ENCODE results near the gene TMEM165.

TMEM165 gene

DNA sequence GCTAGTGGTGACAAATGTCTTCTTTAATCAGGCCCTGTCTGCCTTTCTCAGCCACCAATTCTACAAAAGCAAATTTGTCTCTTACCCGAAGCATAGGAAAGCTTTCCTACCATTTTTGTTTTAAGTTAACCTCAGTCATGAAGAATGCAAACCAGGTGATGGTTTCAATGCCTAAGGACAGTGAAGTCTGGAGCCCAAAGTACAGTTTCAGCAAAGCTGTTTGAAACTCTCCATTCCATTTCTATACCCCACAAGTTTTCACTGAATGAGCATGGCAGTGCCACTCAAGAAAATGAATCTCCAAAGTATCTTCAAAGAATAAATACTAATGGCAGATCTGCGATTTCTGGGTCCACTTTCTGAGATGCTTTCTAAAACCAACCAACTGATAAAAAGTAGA is 25.8 kb upstream of the TMEM165 start:
- DNase-seq, result no peak

DNA sequence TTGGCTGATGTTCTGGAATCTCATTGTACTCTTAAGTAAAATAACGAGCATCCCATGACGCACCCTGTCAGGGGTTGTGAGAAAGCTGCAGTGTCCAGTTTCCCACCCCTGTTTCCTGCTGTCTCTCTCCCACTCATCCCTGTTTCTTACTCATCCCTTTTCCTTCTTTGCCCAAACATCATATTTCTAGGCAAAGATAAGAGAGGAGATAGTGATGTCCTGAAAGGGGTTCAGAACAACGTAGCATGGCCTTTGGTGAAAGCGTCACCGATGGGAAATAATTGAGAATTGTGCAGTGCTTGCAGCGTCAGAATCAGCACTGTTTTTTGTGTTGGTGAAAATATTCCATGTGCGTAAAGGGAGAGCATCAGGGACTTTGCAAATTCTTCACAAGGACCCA is 23.5 kb upstream of the TMEM165 start:
- no peak for DNase-seq

DNA sequence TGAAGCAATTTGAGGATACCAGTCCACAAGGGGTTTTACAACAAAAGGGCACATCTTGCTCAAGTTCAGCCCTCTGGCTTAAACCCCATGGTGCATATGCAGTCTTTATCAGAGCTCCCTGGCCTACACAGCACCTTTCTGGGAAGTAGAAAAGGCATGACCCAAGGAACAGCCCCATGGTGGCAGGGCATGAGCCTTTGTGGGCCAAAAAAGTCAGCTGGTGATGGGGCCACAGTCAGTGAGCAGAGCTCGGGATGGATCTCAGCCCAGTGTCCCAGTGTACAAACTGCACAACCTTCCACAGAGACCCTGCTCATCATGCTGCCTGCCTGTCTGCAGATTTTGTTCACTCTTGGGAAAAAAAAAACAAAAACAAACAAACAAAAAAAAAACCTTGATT is 22.3 kb upstream of the TMEM165 start:
- no peak for DNase-seq

DNA sequence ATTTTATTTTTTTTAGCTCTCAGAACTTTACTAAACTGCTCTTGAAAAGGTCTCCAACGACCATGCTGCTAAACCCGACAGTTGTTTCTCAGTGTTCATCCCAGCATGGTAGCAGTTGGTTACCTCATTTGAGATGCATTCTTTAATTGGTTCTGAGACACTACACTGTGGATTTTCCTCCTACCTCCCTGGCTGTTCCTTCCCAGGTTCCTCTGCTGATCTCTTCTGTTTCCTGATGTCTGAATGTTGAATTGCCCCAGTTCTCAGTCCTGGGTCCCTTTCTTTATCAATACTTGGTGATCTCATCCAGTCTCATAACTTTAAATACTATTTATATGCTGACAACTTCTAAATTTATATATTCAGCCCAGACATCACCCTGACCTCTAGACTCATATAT is 19.1 kb upstream of the TMEM165 start:
- DNase-seq, result no peak

DNA sequence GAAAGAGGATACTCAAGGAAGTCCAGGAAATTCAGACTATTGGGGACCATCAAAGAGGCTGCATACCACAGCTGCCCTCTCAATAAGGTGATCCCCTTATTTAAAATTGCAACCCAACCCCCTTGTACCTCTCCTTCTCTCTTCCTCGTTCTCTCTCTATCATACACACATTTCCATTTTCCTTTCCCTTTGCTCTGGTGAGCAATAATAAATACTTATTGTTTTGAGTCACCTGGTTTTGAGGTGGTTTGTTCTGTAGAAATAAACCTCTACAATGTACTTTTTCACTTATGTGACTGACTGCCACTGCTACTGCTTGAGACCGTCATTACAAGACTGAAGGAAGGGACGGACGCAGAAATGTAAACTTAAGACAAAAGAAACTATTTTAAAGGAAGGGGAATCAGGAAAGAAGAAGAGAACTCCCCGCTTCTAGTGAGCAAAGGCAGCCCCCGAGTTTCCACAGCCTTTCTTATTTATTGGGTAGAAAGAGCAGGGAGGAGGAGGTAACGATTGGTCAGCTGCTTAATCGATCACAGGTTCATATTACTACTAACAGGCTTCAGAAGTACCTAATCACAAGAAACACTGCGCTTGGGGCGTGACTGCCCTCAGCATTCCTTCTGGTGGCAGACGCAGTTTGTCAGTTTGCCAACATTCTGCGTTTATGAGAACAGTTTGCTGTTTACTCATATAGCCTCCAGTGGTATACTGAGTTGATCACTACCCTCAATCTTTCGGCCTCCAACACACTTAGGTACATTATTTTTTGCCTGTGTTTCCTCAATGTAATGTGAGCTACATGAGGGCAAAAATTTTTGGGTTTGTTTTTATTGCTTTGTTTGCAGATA is 16.9 kb upstream of the TMEM165 start:
- no peak for DNase-seq

DNA sequence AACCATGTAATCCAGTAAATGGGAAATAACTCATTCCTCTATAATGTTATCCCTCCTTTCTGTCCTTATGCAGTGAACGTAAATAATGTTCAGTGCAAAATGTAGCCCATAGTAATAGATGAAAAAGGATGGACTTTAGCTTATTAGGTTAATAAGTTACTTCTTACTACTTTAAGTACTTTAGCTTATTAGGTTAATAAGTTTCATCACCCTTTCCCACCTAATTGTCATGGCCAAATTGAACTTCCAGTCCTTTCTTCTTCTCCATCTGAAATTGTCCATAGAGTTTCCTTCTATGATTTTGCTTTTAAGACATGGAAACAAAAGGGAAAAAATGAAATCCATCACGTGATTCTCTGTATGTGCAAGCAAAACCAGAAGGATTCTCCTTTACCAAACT is 15.2 kb upstream of the TMEM165 start:
- no peak for DNase-seq

DNA sequence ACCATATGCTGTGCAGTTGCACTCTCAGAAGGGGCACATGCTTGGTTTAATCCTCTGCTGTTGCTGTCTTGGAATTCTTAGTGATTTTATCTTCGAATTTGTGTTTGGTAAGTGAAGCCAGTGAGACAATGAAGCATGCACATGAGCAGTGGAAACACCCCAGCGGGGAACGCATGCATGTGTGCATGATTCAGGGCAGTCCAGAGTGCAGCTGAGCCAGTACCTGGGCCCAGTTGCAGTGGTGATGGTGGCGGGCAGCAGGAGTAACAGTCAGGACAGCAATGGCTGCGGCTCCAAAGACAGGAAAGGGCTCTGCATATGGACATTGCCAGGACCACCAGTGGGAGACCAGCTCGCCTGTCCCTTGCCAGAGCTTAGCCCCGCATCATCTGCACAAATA is 14.3 kb upstream of the TMEM165 start:
- DNase-seq, result no peak

DNA sequence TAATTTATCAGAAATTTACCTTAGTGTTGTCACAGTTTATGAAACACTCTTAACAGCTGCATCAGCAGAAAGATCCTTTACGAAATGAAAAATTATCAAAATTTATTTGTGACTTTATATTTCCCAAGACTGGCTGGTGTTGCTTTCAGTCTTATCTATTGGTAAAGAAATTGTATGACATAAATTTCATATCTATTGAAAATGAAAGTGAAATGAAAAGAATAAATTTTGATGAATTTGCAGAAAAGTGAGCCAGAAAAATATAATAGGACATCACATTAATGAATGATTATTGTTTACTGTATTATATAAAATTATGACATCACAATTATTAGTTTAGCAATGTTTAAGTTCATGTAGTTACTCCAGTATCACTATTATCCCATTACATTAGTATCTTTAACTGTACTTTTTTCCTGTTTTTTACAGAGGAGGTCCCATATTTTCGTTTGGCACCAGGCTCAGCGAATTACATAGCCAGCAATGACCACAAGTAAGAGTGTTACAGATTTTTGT is 13.2 kb upstream of the TMEM165 start:
- DNase-seq, result no peak

DNA sequence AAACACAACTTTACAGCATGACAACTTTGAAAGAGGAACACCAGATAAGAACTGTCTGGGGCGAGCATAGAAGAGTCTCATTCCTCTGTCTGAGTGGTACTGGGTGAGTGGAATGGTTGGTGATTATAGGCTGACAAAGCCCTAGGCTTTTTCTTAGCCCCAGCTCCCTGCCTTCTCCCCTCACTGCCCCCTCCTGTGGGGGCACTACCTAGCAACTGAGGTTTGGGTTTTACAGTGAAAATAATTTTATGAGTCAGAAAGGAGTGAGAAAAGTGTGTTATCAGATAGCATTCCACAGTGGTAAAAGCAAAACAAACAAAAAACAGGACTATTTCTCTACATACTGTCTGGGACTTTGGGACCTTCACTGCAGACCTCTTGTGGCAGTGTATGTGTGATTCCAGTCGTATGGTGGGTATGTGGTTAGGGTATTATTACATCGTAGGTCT is 10.5 kb upstream of the TMEM165 start:
- no peak for DNase-seq

DNA sequence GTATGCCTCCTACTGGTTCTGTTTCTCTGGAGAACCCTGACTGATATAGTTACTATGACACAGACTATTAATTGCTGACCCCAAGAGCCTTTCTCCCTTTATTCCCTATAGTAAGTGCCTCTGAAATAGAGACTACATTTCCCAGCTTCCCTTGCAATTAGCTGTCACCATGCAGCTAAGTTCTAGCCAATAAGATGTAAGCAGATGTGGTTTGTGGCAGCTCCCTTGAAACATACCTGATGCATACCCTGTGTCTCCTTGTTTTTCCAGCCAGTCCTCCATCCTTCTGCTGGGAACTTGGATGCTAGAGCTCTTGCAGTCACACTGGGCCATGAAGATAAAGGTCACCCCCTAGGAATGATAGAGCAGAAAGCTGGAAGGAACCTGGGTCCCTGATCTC is 9.7 kb upstream of the TMEM165 start:
- DNase-seq, result no peak

DNA sequence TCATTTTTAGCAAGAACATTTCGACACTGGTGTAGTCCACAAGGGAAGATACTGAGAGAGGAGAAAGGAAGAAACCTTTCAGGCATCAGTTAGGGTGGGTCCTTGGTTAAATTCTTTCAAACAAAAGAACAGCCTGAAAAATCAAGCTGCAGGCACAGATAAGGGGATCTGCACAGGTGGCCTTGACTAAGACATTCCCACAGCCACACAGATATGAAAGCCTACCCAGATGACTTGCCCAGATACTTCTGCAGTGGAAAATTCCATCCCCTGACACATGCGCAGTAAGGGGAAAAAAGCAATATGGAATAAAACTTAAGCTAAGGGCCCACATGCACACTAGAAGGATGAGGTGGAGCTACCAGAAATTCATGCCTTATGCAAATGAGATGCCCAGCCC is 8.9 kb upstream of the TMEM165 start:
- DNase-seq, result no peak

DNA sequence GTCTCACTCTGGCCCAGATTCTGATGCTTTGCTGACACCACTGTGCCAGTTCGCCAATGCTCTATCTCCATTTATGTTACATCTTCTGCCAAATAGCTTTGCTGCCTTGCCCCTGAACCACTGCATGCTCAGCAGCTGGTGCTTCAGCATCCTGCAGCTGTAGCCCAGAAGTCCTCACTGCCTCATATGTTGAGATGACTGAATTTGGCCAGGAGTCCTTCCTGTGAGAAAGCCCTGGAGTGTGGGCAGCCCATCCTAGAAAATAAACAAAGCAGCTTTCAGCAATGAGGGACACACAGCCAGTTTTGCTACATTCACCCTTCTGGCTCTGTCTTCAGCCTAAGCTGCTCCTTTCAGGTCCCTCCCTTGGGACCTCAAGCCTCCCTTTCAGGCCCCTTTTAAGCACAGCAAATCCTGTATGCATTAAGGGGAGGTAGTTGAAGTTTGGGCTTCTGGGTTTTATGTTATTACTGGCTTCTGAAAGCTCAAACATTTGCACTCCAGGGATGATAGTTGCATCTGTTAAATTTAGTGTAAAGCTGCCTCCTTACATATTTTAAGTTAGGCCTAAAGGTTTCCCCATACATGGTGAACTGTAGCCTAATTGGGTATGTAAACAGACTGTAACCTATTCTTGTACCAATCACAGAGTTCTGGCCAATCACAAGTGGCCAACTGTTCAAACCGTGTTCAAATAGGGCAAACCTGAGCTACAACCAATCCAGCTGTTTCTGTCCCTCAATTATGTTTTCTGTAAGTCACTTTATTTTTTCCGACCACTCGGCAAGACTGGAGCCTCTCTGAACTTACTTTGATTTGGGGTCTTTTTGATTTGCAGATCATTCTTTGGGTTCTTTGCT is 2.1 kb upstream of the TMEM165 start:
- no peak for DNase-seq

DNA sequence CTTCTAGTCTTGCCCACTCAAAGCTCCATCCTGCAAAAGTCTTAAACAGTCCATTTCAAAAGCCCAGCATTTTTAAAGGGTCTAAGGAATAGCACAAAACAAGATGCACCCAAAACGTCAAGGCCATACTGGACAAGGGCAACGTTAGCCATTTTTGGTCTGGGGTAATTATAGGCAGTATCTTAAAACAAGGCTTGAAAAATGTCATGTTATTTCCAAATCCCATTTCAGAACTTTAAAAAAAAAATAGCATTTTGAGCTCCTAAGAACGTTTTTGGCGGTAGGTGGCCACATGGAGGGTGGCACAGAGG is 584 bp upstream of the TMEM165 start:
- DNase-seq, result no peak

DNA sequence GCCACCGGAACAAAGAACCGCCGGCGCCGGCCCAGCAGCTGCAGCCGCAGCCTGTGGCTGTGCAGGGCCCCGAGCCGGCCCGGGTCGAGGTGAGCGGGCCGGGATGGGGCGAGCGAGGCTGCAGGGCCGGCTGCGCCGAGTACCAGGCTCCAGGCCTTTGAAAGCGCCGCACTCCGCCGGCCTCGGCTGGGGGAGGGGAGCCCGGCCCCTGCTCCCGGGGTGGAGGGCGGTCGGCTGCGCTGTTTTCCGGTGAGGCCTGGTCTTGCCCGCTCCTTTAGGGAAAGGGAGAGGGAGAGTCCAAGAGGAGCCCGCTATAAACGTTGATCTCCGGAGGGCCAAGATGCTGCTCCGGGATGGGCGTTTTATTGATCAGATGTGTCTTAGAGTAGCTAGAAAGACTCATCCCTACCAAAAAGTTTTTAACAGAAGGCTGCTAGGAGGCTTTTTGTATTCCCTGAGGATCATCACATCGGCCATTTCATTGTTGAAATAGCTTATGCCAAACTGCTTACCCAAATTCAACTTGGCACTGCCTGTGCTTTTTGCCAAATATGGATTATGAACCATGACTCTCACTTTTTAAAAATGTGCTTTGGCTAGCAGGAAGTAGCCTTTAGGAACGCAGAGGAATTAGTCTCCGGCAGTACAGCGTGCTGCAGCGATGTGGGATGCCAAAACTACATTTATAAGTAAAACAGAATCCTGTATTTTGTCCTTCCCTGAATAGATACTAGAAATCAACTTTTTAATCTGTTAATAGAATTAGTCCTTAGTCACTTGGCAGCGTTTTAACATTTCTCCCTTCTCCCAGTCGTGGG is 760 bp downstream of the TMEM165 start:
- peak; percentile 71 for DNase-seq

DNA sequence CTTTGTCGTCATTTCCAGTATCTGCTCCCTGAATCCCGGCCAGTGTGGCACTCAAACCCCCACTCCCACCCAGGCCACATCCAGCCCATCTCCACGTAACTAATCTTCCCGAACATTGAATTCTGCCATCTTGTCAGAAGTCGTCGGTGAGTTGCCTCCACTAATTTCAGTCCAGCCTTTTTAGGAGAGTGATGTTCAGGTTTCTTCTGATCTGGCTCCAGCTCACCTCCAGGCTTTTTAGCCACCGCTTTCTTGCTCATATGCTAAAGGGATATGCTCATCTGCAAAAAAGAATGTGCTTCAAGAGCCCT is 1.3 kb downstream of the TMEM165 start:
- no peak for DNase-seq

DNA sequence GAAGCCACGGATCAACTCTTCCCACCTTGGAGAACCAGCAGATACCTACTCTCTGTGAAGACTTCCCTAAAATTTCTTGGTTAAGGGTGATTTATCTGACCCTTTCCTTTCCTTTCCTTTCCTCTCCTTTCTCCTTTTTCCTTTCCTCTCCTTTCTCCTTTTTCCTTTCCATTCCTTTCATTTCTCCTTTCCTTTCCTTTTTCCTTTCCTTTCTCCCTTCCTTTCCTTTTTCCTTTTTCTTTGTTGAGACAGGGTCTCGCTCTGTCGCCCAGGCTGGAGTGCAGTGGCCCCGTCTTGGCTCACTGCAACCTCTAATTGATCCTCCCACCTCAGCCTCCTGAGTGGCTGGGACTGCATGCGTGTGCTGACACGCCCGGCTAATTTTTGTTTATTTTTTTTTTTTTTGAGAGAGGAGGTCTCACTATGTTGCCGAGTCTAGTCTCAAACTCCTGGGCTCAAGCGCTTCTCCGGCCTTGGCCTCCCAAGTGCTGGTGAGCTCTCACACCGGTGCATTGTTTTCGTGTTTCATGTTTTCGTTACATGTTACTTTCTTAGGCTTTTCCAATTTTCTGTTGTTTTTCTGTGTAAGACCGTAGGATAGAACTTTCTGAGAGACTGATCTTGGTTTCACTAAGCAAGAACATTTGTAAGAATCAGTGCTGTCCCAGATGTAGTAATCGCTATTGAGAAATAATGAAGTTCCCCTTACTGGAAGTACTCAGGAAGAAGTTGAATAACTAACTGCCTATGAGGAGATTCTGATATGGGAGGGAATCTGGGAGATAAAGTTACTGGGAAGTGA is 2.0 kb downstream of the TMEM165 start:
- no peak for DNase-seq

DNA sequence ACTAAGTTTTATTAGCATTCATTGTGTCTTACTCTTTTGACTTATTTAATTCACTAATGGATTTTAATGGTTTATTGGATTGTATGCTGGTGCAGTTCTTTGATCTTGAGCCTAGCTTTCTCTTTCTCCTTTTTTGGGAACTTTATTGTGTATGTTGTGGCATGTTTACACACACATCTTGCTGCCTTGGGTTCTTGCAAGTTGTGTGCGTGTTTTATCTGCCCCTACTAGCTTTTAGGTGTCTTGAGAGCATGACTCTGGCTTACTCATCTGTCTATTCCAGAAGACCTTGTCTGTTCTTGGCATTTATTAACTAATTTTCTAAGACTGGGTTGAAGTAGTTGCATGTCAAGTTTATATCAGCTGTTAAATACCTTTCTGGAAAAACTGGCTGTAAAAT is 2.7 kb downstream of the TMEM165 start:
- no peak for DNase-seq

DNA sequence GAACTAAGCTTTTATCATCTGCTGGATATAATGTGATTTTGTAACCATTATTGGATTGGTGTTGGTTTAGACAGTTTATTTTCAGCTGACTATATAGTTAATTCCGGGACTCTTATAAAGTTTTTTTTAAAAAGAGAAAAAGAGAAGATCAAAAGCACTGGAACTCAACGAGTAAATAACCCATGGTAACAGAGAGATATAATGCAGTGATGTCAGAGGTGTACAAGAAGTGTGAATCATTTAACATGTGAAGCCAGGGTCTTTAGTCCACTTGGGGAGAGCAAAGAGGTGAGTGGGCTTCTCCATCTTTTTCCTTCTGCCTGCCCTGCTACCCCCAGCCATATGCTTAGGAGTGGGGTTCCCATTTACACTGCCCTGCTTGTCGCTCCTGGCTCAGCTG is 3.2 kb downstream of the TMEM165 start:
- no peak for DNase-seq

DNA sequence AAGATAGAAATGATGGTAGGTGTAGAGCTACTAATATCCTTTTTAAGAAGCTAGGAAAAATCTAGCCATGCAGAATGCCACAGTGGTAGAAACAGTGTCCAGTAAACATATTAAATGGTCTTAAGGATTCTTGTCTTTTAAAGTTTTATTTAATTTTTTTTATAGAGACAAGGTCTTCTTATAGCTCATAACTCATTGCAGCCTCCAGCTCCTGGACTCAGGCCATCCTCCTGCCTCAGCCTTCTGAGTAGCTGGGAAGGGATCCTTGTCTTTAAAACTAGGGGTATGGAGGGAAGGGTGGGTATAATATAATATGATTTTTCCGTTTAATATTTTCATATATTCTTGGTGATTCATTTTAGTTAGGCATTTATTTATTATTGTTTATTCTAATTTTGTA is 3.8 kb downstream of the TMEM165 start:
- DNase-seq, result no peak

DNA sequence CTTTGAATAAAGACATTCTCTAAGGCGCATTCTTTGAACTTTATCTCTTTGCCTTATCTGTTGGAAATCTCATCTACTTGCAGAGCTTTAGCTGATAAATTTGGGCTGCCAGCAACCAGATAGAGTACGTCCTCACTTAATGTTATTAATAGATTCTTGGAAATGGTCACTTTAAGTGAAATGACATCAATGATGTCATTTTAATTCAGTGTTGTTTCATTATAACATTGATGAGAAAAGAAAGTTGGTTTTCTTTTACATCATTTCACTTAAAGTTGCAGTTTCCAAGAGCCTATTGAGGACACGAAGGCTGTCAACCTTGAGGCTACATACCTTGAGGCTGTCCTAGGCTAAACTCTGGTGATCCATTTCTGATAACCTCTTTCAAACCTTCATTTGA is 9.3 kb downstream of the TMEM165 start:
- no peak for DNase-seq

DNA sequence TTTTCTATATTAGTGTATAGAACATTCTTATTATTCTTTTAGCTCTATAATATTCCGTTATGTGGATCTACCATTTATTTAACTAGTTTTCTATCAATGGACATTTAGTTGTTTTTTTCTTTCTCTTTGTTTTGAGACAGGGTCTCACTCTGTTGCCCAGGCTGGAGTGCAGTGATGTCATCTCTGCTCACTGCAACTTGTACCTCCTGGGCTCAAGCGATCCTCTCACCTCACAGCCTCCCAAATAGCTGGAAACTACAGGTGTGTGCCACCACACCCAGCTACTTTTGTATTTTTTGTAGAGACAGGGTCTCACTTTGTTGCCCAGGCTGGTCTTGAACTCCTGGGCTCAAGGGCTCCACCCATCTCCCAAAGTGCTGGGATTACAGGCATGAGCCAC is 10.8 kb downstream of the TMEM165 start:
- DNase-seq, result no peak

DNA sequence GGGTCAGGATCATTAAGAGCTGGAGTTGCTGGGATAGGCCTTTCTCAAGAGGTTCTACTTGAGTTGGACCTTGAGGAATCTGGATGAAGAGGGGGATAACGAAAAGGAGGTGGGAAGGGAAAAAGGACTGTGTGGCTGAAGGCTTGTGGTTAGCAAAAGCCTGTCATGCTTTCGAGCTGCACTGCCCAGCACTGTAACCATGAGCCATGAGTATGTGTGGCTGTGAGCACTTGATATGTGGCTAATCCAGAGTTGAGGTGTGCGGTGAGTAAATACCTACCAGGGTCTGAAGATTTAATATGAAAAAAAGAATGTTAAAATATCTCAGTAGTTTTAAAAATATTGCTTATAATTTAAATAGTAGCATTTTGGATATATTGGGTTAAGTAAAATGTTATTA is 11.4 kb downstream of the TMEM165 start:
- no peak for DNase-seq

DNA sequence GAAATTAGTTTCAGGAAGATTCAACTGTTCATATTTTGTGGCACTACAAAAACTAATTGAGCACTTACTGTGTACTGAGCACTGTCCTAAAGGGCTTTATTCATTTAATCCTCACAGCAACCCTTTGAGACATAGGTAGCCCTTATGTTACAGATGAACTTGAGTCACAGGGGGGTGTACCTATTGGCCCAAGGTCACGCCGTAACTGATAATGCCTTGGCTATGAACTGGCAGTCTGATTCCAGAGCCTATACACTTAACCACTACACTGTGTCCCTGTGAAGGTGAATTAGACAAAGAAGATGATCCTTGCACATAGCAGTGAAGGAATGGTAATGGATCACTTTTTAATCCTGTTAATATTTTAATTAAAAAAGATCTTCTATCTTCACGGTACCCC is 12.0 kb downstream of the TMEM165 start:
- DNase-seq, result no peak
